ENCODE results near the gene TNFRSF1B.

- TF ChIP-seq SP1 (IDR thresholded peaks at IDR 0.05) (no peak), HDGF (IDR thresholded peaks at IDR 0.05; ENCODE audit: borderline replicate concordance) (no peak), FOXM1 (IDR thresholded peaks at IDR 0.05; ENCODE audit: borderline replicate concordance) (no peak), ELF4 (IDR thresholded peaks at IDR 0.05) (no peak)
These were observed 5.5 kb downstream of the TNFRSF1B start for GRCh38 chr1:12172042-12172851.
